GM18873 (cell line): Measurements from ENCODE around the gene FKBP5.
A peak's percentile ranks its signal among the peaks of the same experiment; 100 is the strongest.
"Not testable (repeated sequence)": the region's sequence is repeated elsewhere in the genome, so short reads cannot be mapped to it uniquely, and the experiment has no call there.

ENCODE experiments used
- ATAC-seq: cut with Tn5 transposase; IDR thresholded peaks from one replicate; pipeline ENCODE4 v1.9.1; 2021; ENCODE audit warnings: mild to moderate bottlenecking, moderate library complexity, moderate number of reproducible peaks; ENCODE audit not compliant: unreplicated experiment, low FRiP score

FKBP5 gene

GRCh38 chr6:35688605-35689322, at the start of gene FKBP5:
FKBP5 (minus strand) TSS chr6:35688915; CDS start chr6:35642824, 46,091 bp downstream.
- peak; percentile 60 for ATAC-seq

- no peak for ATAC-seq
These were observed 48.9 kb upstream of the FKBP5 start for GRCh38 chr6:35737413-35738211.

- no peak for ATAC-seq
These were observed 48.3 kb upstream of the FKBP5 start, which contains the start of gene ARMC12 for GRCh38 chr6:35736982-35737412. ARMC12 (plus strand) TSS chr6:35737032; CDS start chr6:35737109, 77 bp downstream.

- ATAC-seq, result no peak
These were observed 47.7 kb upstream of the FKBP5 start for GRCh38 chr6:35736253-35736894.

GRCh38 chr6:35735452-35735851, 46.7 kb upstream of the FKBP5 start:
- no peak for ATAC-seq

GRCh38 chr6:35734319-35734718, 45.6 kb upstream of the FKBP5 start:
- not testable (repeated sequence) for ATAC-seq

- ATAC-seq, result no peak
These were observed 44.9 kb upstream of the FKBP5 start for GRCh38 chr6:35733633-35734032.

- ATAC-seq, result peak; percentile 35
These were observed 43.2 kb upstream of the FKBP5 start for GRCh38 chr6:35731736-35732532.

GRCh38 chr6:35731414-35731735, 42.7 kb upstream of the FKBP5 start:
- ATAC-seq, result peak; percentile 39

GRCh38 chr6:35730745-35731413, 42.2 kb upstream of the FKBP5 start:
- ATAC-seq, result no peak

GRCh38 chr6:35729722-35730121, 41.0 kb upstream of the FKBP5 start:
- ATAC-seq, result no peak

- ATAC-seq, result no peak
These were observed 40.3 kb upstream of the FKBP5 start for GRCh38 chr6:35728683-35729678.

- peak; percentile 30 for ATAC-seq
These were observed 39.4 kb upstream of the FKBP5 start for GRCh38 chr6:35727935-35728682.

- peak; percentile 2 for ATAC-seq
These were observed 38.7 kb upstream of the FKBP5 start for GRCh38 chr6:35727231-35727934.

GRCh38 chr6:35725721-35726438, 37.2 kb upstream of the FKBP5 start:
- ATAC-seq, result no peak

GRCh38 chr6:35725081-35725708, 36.5 kb upstream of the FKBP5 start:
- ATAC-seq, result no peak
